GM18511 (cell line): ENCODE results near the gene CNR1.
"Not testable (repeated sequence)": the region's sequence is repeated elsewhere in the genome, so short reads cannot be mapped to it uniquely, and the experiment has no call there.

ENCODE experiments used
- ATAC-seq: cut with Tn5 transposase; IDR thresholded peaks from one replicate; pipeline ENCODE4 v1.9.1; 2021; ENCODE audit warnings: mild to moderate bottlenecking, moderate library complexity; ENCODE audit not compliant: unreplicated experiment

The CNR1 gene

DNA sequence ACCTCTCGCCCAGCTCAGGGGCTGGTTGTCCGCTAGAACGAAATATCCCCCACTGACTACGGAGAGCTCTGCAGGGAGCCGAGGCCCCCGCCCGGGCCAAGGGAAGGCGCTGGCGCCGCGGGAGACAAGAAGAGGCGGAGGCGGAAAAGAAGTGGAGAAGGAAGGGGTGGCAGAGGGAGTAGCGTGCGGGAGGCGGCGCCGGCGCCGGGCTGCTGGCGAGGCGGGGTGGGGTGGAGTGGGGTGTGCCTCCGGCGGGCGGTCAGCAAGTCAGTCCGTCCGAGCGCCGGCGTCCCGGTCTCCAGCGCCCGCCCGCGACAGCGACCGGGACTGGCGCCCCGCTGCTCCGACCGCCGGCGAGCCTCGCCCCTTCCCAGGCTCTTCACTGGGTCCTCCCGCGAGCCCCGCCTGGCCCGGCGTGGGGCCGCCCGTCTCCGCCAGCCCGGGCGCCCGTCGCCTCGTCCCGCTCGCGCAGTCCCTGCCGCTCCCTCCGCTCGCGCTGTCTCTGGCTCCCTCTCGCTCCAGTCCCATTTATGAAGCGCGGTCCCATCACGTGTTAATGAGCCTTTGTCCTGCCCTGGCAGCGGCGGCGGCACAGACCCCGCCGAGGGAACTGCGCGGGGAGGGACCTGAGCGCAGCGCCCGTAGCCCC, at the start of gene CNR1:
Gene CNR1 (minus strand): TSS at position 504 of the 649 bp plus-strand sequence. CDS start 21,073 bp downstream, outside the sequence.
- peak; percentile 57 for ATAC-seq

DNA sequence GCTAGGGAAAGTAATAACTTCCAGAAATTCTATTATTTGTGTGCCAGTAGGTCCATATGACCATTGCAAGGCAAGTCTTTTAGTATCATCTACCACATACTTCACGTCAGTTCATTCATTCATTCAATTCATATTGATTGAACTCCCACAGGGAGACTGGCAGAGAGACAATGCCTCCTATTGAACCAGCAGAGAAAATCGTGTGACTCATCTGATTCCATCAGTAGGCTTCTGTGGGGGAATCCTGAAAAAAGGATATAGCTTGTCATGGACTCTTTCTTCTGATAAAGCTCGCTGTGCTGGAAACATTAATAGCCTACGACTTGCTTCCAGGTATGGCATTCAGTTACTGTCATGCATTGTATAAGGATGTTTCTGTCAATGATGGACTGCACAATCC, 45.3 kb upstream of the CNR1 start:
- ATAC-seq = no peak

GRCh38 chr6:88209301-88209700, 43.2 kb upstream of the CNR1 start:
- no peak for ATAC-seq

DNA sequence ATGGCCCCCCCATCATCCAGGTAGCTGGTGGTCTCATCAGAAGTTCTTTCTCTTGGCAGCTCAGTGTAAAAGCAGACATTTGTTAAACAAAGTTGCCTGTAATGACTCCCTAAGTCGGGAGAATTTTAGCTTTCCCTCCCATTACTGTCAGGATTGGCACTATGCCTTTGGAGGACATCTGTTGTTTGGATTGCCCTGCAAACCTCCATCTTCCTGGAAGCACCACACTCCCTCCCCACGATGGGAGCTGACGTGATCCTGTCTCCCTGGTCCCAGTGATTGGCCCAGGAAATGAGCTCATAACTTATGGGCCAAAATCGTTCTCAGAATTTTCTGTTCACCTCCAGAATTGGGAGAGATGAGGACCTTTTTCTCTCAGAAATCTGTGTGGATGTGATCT, 42.6 kb upstream of the CNR1 start:
- ATAC-seq = no peak

- not testable (repeated sequence) for ATAC-seq
These were observed 35.6 kb upstream of the CNR1 start for GRCh38 chr6:88201734-88202133.

GRCh38 chr6:88184921-88185320, 18.8 kb upstream of the CNR1 start:
- no peak for ATAC-seq

DNA sequence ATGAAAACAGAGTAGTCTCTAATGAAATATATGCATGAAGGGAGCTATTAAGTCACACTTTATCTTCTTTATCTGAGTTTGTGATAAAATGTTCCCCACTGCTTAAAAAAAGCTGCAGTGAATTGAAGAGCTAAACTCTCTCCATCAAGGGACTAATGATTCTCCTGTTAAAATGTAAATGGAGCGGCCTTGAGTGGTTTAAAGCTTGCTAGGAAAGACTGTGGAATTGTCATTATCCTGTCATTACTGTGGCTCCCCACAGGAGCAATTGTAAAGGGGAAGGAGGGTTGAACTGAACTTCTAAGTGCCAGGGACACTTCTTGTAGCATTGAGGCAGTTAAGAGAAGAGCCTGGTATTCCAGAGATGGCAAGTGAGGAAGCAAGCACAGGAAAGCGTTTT, 17.3 kb upstream of the CNR1 start:
- ATAC-seq = no peak

DNA sequence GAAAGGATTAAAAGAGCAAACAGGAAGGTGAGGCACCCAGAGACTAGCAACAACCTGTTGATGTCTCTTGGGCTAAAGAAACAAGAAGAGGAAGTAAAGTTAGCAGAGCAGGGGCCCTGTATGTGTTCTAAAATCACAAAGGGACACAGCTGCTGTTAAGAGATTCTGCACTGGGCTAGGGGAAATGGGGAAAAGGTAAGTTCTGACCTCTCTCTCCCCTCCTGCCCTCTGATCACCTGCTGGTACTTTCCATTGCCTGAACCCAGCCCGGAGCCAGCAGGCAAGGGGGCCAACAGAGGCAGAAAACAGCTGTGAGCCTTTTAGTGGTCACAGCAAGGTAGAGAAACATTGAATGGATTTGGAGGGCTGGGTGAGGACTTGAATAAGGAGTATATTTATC, 13.5 kb upstream of the CNR1 start:
- ATAC-seq = peak; percentile 64

GRCh38 chr6:88177961-88178464, 11.9 kb upstream of the CNR1 start:
- ATAC-seq = peak; percentile 76

DNA sequence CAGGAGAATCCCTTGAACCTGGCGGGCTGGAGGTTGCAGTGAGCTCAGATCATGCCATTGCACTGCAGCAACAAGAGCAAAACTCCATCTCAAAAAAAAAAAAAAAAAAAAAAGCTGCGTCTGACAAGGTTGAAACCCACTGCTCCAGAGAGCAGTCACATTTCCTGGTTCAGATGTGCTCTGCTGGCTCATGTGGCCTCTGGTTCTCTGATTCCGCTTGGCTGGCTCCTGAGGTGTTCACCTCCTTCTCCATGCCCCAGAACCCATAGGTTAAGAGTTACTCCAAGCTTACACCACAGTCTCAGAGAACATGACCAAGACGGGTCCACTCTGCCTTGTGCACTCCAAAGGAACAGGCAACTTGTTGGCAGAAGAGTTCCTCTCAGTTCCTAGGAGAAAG, 8.8 kb upstream of the CNR1 start:
- ATAC-seq = no peak

DNA sequence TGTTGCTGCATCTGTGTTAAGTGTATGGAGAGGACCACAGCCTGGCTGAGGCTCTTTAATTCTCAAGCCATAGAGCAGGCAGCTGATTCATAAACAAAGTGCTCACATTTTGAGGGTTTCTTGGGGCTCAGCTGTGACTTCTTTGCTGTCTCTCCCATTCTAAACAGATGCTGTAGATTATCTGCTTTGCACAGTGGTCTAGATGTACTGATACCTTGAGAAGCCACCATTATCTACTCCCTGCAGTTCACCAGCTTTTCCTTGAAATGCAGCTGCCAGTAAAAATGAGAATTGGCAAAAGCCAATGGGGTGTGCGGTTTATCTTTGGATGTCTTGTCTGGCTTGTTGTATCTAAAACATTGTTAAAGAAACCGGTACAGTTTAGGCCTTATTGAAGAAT, 5.2 kb upstream of the CNR1 start:
- no peak for ATAC-seq

DNA sequence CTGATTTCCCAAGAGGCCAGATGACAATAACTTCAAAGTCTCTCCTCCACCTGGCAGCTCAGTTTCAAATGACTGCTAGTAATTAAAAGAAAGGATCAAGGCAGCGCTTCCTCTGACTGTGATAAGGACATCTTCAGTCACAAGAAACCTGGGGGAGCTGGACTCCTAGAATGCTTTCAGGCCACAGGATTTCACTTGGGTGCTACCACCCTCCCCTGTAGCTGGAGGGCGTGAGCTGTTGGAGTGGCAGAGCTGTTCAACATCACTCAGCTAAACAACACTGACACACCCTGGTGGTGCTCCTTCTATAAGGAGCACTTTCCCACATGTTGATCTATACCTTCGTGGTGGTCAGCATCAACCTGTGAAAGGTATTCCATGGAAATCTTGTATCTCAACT, 2.2 kb upstream of the CNR1 start:
- ATAC-seq = no peak

DNA sequence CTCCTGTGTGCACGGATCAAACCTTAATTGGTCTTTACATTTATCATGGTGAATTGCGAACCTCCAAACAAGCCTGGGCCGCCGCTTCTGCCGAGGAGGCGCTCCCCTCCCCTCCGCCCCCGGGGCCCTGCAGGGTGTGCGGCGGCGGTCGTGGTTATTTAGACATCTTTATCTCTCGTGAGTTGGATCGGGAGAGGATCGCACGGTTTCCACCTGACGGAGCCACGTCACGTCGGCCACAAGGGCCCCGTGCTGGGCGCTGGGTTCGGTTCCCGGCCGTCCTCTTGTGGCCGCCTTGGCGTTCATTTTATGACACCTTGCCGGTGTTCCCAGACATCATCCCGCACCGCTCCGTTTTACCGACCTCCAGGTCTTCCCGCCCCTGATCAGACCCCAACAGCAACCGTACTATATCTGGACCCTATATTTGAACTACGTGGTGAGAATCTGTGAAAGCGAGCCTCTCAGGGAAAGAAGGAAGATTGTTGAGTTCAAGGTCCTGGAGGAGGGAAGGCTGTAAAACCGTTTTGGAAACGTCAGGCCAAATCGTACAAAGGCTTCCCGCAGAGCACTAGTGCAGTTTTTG, 1.3 kb upstream of the CNR1 start:
- ATAC-seq = peak; percentile 19

GRCh38 chr6:88166493-88167351, 575 bp upstream of the CNR1 start:
- peak; percentile 54 for ATAC-seq

- no peak for ATAC-seq
These were observed 882 bp downstream of the CNR1 start for GRCh38 chr6:88165087-88165843.

- no peak for ATAC-seq
These were observed 2.1 kb downstream of the CNR1 start for GRCh38 chr6:88164061-88164460.

GRCh38 chr6:88163616-88164015, 2.5 kb downstream of the CNR1 start:
- no peak for ATAC-seq

DNA sequence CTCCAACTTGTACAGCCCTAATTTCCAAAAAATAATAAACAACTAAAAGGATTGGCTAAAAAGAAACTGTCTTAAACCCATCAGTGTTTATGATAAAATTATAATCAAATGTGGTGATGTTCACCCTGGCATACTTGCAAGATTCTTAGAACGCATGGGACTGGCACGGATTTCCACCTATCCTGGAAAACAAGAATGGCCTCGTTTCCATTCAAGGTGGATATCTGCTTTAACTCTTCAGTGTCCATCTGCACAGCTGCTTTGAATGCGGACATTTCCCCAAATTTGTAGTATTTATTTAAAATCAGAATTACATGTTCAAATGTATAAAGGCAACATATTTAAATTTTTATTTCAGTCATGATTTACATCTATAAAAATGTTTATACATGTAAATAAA, 4.2 kb downstream of the CNR1 start:
- no peak for ATAC-seq

- ATAC-seq = no peak
These were observed 9.0 kb downstream of the CNR1 start for GRCh38 chr6:88157106-88157505.

- ATAC-seq = no peak
These were observed 20.7 kb downstream of the CNR1 start for GRCh38 chr6:88145298-88145963.
